Astrocyte (in vitro differentiated cells and primary cell): ENCODE results near the gene SLC24A4. TPM values are rescaled to one million over a fixed set of nuclear protein-coding genes. Genes with fewer than 3 reads are reported as not detected.

Experiments used
- DNase-seq: peaks from one replicate; pipeline ENCODE4 v3.0.0-alpha.2; 2010; ENCODE audit warnings: low read depth
- FAIRE-seq: peaks from 2 replicates; lab custom pipeline; 2011; peaks lifted over from hg19 to GRCh38; lab: Jason Lieb, UNC
- H2AFZ ChIP-seq: 2 replicates; pipeline ENCODE4 v1.6.0; 2012; ENCODE audit warnings: low read depth, low read length, inconsistent platforms
- H3K27ac ChIP-seq: 2 replicates; pipeline ENCODE4 v1.5.1; 2011; ENCODE audit warnings: low read depth, low read length, inconsistent platforms
- H3K27me3 ChIP-seq: 2 replicates; pipeline ENCODE4 v1.6.0; 2011; ENCODE audit warnings: low read length, inconsistent platforms; ENCODE audit not compliant: insufficient read depth
- H3K36me3 ChIP-seq: 2 replicates; pipeline ENCODE4 v1.5.1; 2011; ENCODE audit warnings: low read length, inconsistent platforms; ENCODE audit not compliant: insufficient read depth
- H3K4me1 ChIP-seq: 2 replicates; pipeline ENCODE4 v1.5.1; 2011; ENCODE audit warnings: low read length, inconsistent platforms; ENCODE audit not compliant: insufficient read depth
- H3K4me2 ChIP-seq: 2 replicates; pipeline ENCODE4 v1.6.0; 2012; ENCODE audit warnings: low read length, inconsistent platforms
- H3K4me3 ChIP-seq: 2 replicates; pipeline ENCODE4 v1.5.1; 2011; ENCODE audit warnings: low read depth, mild to moderate bottlenecking, low read length, inconsistent platforms; ENCODE audit not compliant: insufficient read depth
- H3K79me2 ChIP-seq: 2 replicates; pipeline ENCODE4 v1.6.0; 2012; ENCODE audit warnings: mild to moderate bottlenecking, low read length, inconsistent platforms; ENCODE audit not compliant: insufficient read depth
- H3K9ac ChIP-seq: 2 replicates; pipeline ENCODE4 v1.6.0; 2012; ENCODE audit warnings: mild to moderate bottlenecking, low read length, inconsistent platforms
- H3K9me3 ChIP-seq: 2 replicates; pipeline ENCODE4 v1.5.1; 2012; ENCODE audit warnings: low read depth, mild to moderate bottlenecking, low read length, inconsistent platforms; ENCODE audit not compliant: insufficient read depth
- H4K20me1 ChIP-seq: 2 replicates; pipeline ENCODE4 v1.6.0; 2012; ENCODE audit warnings: low read length, inconsistent platforms; ENCODE audit not compliant: insufficient read depth
- H3K27ac Mint-ChIP-seq: one replicate; pipeline ENCODE4 v1.8.0; 2021; ENCODE audit warnings: mild to moderate bottlenecking, mixed read lengths; ENCODE audit not compliant: unreplicated experiment
- H3K27me3 Mint-ChIP-seq: one replicate; pipeline ENCODE4 v1.8.0; 2021; ENCODE audit warnings: low read depth, mixed read lengths; ENCODE audit not compliant: unreplicated experiment
- H3K36me3 Mint-ChIP-seq: one replicate; pipeline ENCODE4 v1.8.0; 2021; ENCODE audit warnings: low read depth, mixed read lengths; ENCODE audit not compliant: unreplicated experiment
- H3K4me1 Mint-ChIP-seq: one replicate; pipeline ENCODE4 v1.8.0; 2021; ENCODE audit warnings: low read depth, mixed read lengths; ENCODE audit not compliant: unreplicated experiment
- H3K4me3 Mint-ChIP-seq: one replicate; pipeline ENCODE4 v1.8.0; 2021; ENCODE audit warnings: mild to moderate bottlenecking, moderate library complexity, mixed read lengths; ENCODE audit not compliant: unreplicated experiment
- H3K9me3 Mint-ChIP-seq: one replicate; pipeline ENCODE4 v1.8.0; 2021; ENCODE audit warnings: mild to moderate bottlenecking, mixed read lengths; ENCODE audit not compliant: unreplicated experiment
- EZH2 ChIP-seq: IDR thresholded peaks from 2 replicates; pipeline ENCODE4 v1.6.1; 2012; ENCODE audit warnings: mild to moderate bottlenecking, low read length, inconsistent platforms; ENCODE audit not compliant: insufficient read depth
- total RNA-seq: library from RNA; stranded (reverse); gene quantifications from 2 replicates; pipeline ENCODE4 v1.2.1, GENCODE V29; 2021
- TF ChIP-seq, protein P1 (sequence below): IDR thresholded peaks from 2 replicates; pipeline ENCODE4 v1.5.1; 2011; ENCODE audit warnings: low read depth, mild to moderate bottlenecking, inconsistent platforms, low read length, moderate library complexity; ENCODE audit not compliant: insufficient read depth

The SLC24A4 gene
- total RNA-seq, 1 donor from 2014 or later, result not detected

DNA sequence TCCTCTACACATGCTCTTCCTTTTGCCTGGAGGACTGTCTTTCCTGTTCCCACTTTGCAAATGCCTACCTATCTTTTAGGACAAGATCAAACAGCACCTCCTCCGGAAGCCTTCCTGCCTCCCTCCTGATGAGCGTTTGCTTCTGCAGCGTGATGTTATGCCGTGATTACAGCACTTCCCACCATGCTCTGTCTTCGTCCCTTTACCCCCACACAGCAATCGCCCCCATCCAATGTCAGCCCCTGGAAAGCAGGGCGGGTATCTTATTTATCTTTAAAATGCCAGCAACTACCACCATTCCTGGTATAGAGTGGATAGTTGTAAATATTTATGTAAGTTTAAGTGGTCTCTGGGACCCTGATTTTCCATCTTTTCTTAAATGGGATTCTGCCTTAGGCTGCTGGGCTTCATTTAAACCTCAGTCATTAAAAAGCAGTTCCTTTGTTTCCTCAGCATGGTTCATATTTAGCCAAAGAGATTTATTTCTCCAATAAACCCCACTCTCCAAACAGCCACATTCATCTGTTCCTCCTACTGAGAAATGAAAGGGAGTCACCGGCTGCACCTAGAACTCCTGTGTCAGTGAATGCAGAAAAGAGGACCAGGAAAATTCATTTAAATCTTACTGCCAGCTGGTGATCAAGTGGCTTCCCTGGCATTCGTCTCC is 33.8 kb upstream of the SLC24A4 start:
- no peaks in the 10 kb centered on the region for H3K79me2 ChIP-seq
- H3K4me2 ChIP-seq, result no peak overlapping the region
- Mint-ChIP-seq H3K27ac (no peak overlapping the region), H3K36me3 (no peaks in the 10 kb centered on the region), H3K9me3 (no peaks in the 10 kb centered on the region), H3K4me1 (no peaks in the 10 kb centered on the region), H3K27me3 (peaks cover 41% of the 10 kb centered on the region), H3K4me3 (no peak overlapping the region)
- H3K4me3 ChIP-seq, result no peak overlapping the region
- H4K20me1 ChIP-seq, result no peaks in the 10 kb centered on the region
- no peaks in the 10 kb centered on the region for H3K36me3 ChIP-seq
- no peak overlapping the region for H3K9ac ChIP-seq
- TF ChIP-seq, protein P1, sequence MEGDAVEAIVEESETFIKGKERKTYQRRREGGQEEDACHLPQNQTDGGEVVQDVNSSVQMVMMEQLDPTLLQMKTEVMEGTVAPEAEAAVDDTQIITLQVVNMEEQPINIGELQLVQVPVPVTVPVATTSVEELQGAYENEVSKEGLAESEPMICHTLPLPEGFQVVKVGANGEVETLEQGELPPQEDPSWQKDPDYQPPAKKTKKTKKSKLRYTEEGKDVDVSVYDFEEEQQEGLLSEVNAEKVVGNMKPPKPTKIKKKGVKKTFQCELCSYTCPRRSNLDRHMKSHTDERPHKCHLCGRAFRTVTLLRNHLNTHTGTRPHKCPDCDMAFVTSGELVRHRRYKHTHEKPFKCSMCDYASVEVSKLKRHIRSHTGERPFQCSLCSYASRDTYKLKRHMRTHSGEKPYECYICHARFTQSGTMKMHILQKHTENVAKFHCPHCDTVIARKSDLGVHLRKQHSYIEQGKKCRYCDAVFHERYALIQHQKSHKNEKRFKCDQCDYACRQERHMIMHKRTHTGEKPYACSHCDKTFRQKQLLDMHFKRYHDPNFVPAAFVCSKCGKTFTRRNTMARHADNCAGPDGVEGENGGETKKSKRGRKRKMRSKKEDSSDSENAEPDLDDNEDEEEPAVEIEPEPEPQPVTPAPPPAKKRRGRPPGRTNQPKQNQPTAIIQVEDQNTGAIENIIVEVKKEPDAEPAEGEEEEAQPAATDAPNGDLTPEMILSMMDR, result no peak
- TF ChIP-seq EZH2, result no peak
- no peaks in the 10 kb centered on the region for H3K9me3 ChIP-seq
- H3K4me1 ChIP-seq, result no peaks in the 10 kb centered on the region
- H2AFZ ChIP-seq, result no peak overlapping the region
- H3K27ac ChIP-seq, result no peak overlapping the region
- H3K27me3 ChIP-seq, result no peaks in the 10 kb centered on the region
- DNase-seq (no peak), FAIRE-seq (no peak)

DNA sequence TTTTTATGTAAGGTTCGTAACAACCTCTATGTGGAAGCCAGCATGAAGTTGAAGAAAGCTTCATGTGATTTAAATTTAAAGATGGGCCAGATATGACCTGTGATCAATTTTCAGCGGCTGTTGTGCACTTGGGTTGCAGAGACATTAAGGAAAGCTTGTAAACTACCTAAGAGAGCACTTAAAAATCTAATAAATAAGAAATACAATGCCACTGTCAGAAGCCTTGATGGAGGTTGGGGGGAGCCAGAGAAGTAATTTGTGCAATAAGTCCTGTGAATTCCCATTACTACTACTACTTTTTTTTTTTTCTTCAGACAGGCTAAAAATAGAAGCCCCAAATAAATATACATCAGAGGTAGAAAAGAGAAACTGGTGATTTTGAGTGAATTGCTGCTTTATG is 30.3 kb upstream of the SLC24A4 start:
- no peaks in the 10 kb centered on the region for H3K27me3 ChIP-seq

More for the DNA sequence above, 30.3 kb upstream of the SLC24A4 start:
- no peaks in the 10 kb centered on the region for H3K36me3 Mint-ChIP-seq
- no peaks in the 10 kb centered on the region for H3K9me3 ChIP-seq
- no peaks in the 10 kb centered on the region for H4K20me1 ChIP-seq
- no peak overlapping the region for H3K27ac Mint-ChIP-seq
- DNase-seq (no peak), FAIRE-seq (no peak)
- H3K27me3 Mint-ChIP-seq, result peaks cover 56% of the 10 kb centered on the region
- peaks cover 3% of the 10 kb centered on the region for H3K9me3 Mint-ChIP-seq
- TF ChIP-seq, protein P1, result no peak
- TF ChIP-seq EZH2, result no peak
- H3K4me1 Mint-ChIP-seq, result no peaks in the 10 kb centered on the region
- H3K4me3 Mint-ChIP-seq, result no peak overlapping the region
- H2AFZ ChIP-seq, result no peak overlapping the region
- no peaks in the 10 kb centered on the region for H3K4me1 ChIP-seq
- no peak overlapping the region for H3K4me2 ChIP-seq
- no peak overlapping the region for H3K27ac ChIP-seq
- no peak overlapping the region for H3K9ac ChIP-seq
- no peak overlapping the region for H3K4me3 ChIP-seq
- no peaks in the 10 kb centered on the region for H3K36me3 ChIP-seq
- no peaks in the 10 kb centered on the region for H3K79me2 ChIP-seq
